Activated CD4-positive, alpha-beta T cell treated with anti-CD3 and anti-CD28 coated beads, Interleukin-2, amount 10 ng/mL, durations not matched to agents 24 days and 14 days (primary cell): ENCODE results near the gene KCNAB1. TPM values are rescaled to one million over a fixed set of nuclear protein-coding genes. Genes with fewer than 3 reads are reported as not detected.

ENCODE experiments used
- DNase-seq: peaks from one replicate; pipeline ENCODE4 v3.0.0; 2022
- H3K27ac Mint-ChIP-seq: one replicate; pipeline ENCODE4 v1.8.0; 2022; ENCODE audit warnings: mild to moderate bottlenecking, mixed read lengths
- H3K27me3 Mint-ChIP-seq: one replicate; pipeline ENCODE4 v1.8.0; 2022; ENCODE audit warnings: mixed read lengths
- H3K36me3 Mint-ChIP-seq: one replicate; pipeline ENCODE4 v1.8.0; 2022; ENCODE audit warnings: low read depth, mild to moderate bottlenecking, mixed read lengths
- H3K4me1 Mint-ChIP-seq: one replicate; pipeline ENCODE4 v1.8.0; 2021; ENCODE audit warnings: mixed read lengths
- H3K4me3 Mint-ChIP-seq: one replicate; pipeline ENCODE4 v1.8.0; 2022; ENCODE audit warnings: mild to moderate bottlenecking, moderate library complexity, mixed read lengths
- H3K9me3 Mint-ChIP-seq: one replicate; pipeline ENCODE4 v1.8.0; 2021; ENCODE audit warnings: mixed read lengths
- intact Hi-C: fragments of 100-400 bp; cut with micrococcal nuclease; formaldehyde crosslinking; loops from one replicate; pipeline ENCODE4 v1.15.1; 2023
- total RNA-seq: library from RNA; stranded (reverse); gene quantifications from 2 replicates; pipeline ENCODE4 v1.2.3, GENCODE V29; 2022

KCNAB1 gene
- total RNA-seq, 1 donor from 2014 or later, result not detected

GRCh38 chr3:156323466-156323865 lies 203.1 kb downstream of the KCNAB1 start:
- no peak for DNase-seq
- H3K4me3 Mint-ChIP-seq, result no peak overlapping the region
- no peaks in the 10 kb centered on the region for H3K4me1 Mint-ChIP-seq
- no peaks in the 10 kb centered on the region for H3K36me3 Mint-ChIP-seq
- no peaks in the 10 kb centered on the region for H3K9me3 Mint-ChIP-seq
- no peak overlapping the region for H3K27ac Mint-ChIP-seq
- intact Hi-C loops, result no loop called here
- peaks cover 11% of the 10 kb centered on the region for H3K27me3 Mint-ChIP-seq

- Mint-ChIP-seq H3K9me3 (no peaks in the 10 kb centered on the region), H3K27me3 (peaks cover 8% of the 10 kb centered on the region), H3K4me3 (no peak overlapping the region), H3K27ac (no peak overlapping the region), H3K4me1 (no peaks in the 10 kb centered on the region), H3K36me3 (no peaks in the 10 kb centered on the region)
- intact Hi-C loops, result no loop called here
- DNase-seq, result no peak
Observed at GRCh38 chr3:156330415-156330814, 210.0 kb downstream of the KCNAB1 start.

- Mint-ChIP-seq H3K27me3 (peaks cover 9% of the 10 kb centered on the region), H3K9me3 (no peaks in the 10 kb centered on the region), H3K36me3 (no peaks in the 10 kb centered on the region), H3K4me3 (no peak overlapping the region), H3K4me1 (no peaks in the 10 kb centered on the region), H3K27ac (no peak overlapping the region)
- no peak for DNase-seq
- intact Hi-C loops, result no loop called here
Observed at GRCh38 chr3:156332304-156332703, 211.9 kb downstream of the KCNAB1 start.

- Mint-ChIP-seq H3K27me3 (peaks cover 10% of the 10 kb centered on the region), H3K4me1 (no peaks in the 10 kb centered on the region), H3K9me3 (no peaks in the 10 kb centered on the region), H3K4me3 (no peak overlapping the region), H3K36me3 (no peaks in the 10 kb centered on the region), H3K27ac (no peak overlapping the region)
- no peak for DNase-seq
- intact Hi-C loops, result no loop called here
Observed at GRCh38 chr3:156334841-156335545, 214.6 kb downstream of the KCNAB1 start.

DNA sequence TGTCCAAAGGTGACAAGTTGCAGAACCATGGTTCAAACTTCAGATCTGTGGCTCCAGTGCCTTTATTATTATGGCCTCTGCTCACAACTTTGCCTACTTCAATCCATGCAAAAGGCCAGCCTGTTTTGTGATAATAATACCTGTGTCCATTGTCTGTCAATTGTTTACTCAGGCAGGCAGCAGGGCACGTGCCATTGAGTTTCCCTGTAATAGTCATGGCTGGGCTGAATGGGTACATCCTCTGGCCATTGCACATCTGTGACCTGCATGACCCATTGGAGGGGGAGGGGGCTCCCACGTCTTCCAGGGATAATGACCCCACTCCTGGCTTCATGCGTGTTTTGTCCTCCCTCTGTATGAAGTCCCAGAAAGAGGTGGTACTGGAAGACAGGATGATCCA lies 219.1 kb downstream of the KCNAB1 start:
- no peaks in the 10 kb centered on the region for H3K36me3 Mint-ChIP-seq

GRCh38 chr3:156341332-156341731 lies 221.0 kb downstream of the KCNAB1 start:
- DNase-seq, result no peak
- intact Hi-C loops, result no loop called here
- Mint-ChIP-seq H3K9me3 (no peaks in the 10 kb centered on the region), H3K27me3 (peaks cover 19% of the 10 kb centered on the region), H3K36me3 (no peaks in the 10 kb centered on the region), H3K4me1 (peaks cover 2% of the 10 kb centered on the region), H3K27ac (no peak overlapping the region), H3K4me3 (no peak overlapping the region)

More for the DNA sequence above, 219.1 kb downstream of the KCNAB1 start:
- Mint-ChIP-seq H3K27ac (no peak overlapping the region), H3K27me3 (peaks cover 14% of the 10 kb centered on the region), H3K4me1 (peaks cover 2% of the 10 kb centered on the region), H3K4me3 (no peak overlapping the region), H3K9me3 (no peaks in the 10 kb centered on the region)
- DNase-seq, result no peak
- intact Hi-C loops, result no loop called here

GRCh38 chr3:156341831-156342416 lies 221.5 kb downstream of the KCNAB1 start:
- no peaks in the 10 kb centered on the region for H3K36me3 Mint-ChIP-seq
- H3K4me1 Mint-ChIP-seq, result peaks cover 2% of the 10 kb centered on the region
- no peak for DNase-seq
- H3K27me3 Mint-ChIP-seq, result peaks cover 19% of the 10 kb centered on the region
- no peaks in the 10 kb centered on the region for H3K9me3 Mint-ChIP-seq
- no peak overlapping the region for H3K27ac Mint-ChIP-seq
- no peak overlapping the region for H3K4me3 Mint-ChIP-seq
- intact Hi-C loops, result no loop called here

GRCh38 chr3:156344215-156344614 lies 223.8 kb downstream of the KCNAB1 start:
- Mint-ChIP-seq H3K9me3 (no peaks in the 10 kb centered on the region), H3K4me3 (no peak overlapping the region), H3K36me3 (no peaks in the 10 kb centered on the region), H3K27me3 (peaks cover 21% of the 10 kb centered on the region), H3K27ac (no peak overlapping the region), H3K4me1 (peaks cover 2% of the 10 kb centered on the region)
- intact Hi-C loops, result no loop called here
- DNase-seq, result no peak

DNA sequence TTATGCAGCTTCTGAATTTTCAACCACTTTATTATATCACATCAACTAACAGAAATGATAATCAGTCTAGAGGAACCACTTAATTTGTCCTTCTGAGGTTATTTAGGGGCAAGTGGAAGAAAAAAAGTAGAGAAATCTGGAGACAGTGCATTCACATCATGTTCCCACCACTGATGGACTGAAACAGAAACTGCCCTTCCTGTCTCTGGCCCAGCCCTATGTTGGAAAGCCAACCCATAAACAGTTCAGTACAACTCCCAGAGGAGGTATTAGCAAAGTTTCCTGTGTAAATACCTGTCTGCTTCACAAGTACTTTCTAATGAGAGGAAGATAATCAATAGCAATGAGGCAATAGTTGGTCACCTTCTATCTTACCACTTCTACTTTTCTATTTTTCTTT lies 228.7 kb downstream of the KCNAB1 start:
- H3K27ac Mint-ChIP-seq, result no peak overlapping the region
- no peaks in the 10 kb centered on the region for H3K4me1 Mint-ChIP-seq
- H3K36me3 Mint-ChIP-seq, result no peaks in the 10 kb centered on the region
- intact Hi-C loops, result no loop called here
- no peak for DNase-seq
- H3K4me3 Mint-ChIP-seq, result no peak overlapping the region
- no peaks in the 10 kb centered on the region for H3K9me3 Mint-ChIP-seq
- H3K27me3 Mint-ChIP-seq, result peaks cover 18% of the 10 kb centered on the region

DNA sequence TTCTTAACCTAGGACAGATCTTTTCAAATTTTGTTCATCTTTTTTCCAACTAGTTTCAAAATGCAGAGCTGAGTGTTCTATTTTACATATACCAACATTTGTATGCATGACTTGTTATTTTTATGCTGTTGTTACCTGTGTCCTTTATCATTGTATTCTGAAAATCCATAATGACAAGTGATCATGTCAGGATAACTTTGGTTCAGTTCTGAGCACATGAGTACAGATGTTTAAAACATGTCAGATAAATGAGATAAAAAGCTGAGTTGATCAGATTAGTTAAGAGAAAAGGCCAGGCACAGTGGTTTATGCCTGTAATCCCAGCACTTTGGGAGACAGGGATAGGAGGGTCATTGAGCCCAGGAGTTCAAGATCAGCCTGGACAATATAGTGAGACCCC lies 229.6 kb downstream of the KCNAB1 start:
- Mint-ChIP-seq H3K4me1 (no peaks in the 10 kb centered on the region), H3K4me3 (no peak overlapping the region), H3K27me3 (peaks cover 16% of the 10 kb centered on the region), H3K36me3 (no peaks in the 10 kb centered on the region), H3K27ac (no peak overlapping the region), H3K9me3 (no peaks in the 10 kb centered on the region)
- no peak for DNase-seq
- intact Hi-C loops, result no loop called here

GRCh38 chr3:156350781-156351180 lies 230.4 kb downstream of the KCNAB1 start:
- H3K4me3 Mint-ChIP-seq, result no peak overlapping the region
- peaks cover 12% of the 10 kb centered on the region for H3K27me3 Mint-ChIP-seq
- H3K9me3 Mint-ChIP-seq, result no peaks in the 10 kb centered on the region
- H3K36me3 Mint-ChIP-seq, result no peaks in the 10 kb centered on the region
- intact Hi-C loops, result no loop called here
- H3K27ac Mint-ChIP-seq, result no peak overlapping the region
- no peaks in the 10 kb centered on the region for H3K4me1 Mint-ChIP-seq
- DNase-seq, result no peak

- Mint-ChIP-seq H3K36me3 (no peaks in the 10 kb centered on the region), H3K9me3 (no peaks in the 10 kb centered on the region), H3K4me3 (no peak overlapping the region), H3K27me3 (peaks cover 14% of the 10 kb centered on the region), H3K4me1 (no peaks in the 10 kb centered on the region), H3K27ac (no peak overlapping the region)
- intact Hi-C loops, result no loop called here
- no peak for DNase-seq
Observed at GRCh38 chr3:156351783-156352182, 231.4 kb downstream of the KCNAB1 start.

- H3K4me3 Mint-ChIP-seq, result no peak overlapping the region
- no peaks in the 10 kb centered on the region for H3K4me1 Mint-ChIP-seq
- no peaks in the 10 kb centered on the region for H3K9me3 Mint-ChIP-seq
- H3K27me3 Mint-ChIP-seq, result peaks cover 13% of the 10 kb centered on the region
- H3K36me3 Mint-ChIP-seq, result no peaks in the 10 kb centered on the region
- H3K27ac Mint-ChIP-seq, result no peak overlapping the region
- no peak for DNase-seq
- intact Hi-C loops, result no loop called here
Observed at GRCh38 chr3:156352728-156353127, 232.3 kb downstream of the KCNAB1 start.

- H3K27me3 Mint-ChIP-seq, result peaks cover 17% of the 10 kb centered on the region
- no peaks in the 10 kb centered on the region for H3K9me3 Mint-ChIP-seq
- intact Hi-C loops, result no loop called here
- H3K36me3 Mint-ChIP-seq, result no peaks in the 10 kb centered on the region
- no peak for DNase-seq
- no peak overlapping the region for H3K4me3 Mint-ChIP-seq
- no peaks in the 10 kb centered on the region for H3K4me1 Mint-ChIP-seq
- no peak overlapping the region for H3K27ac Mint-ChIP-seq
Observed at GRCh38 chr3:156353563-156353962, 233.2 kb downstream of the KCNAB1 start.
